Dedifferentiated amniotic fluid mesenchymal stem cell (primary cell): ENCODE measurements around the gene NDNF.

Source experiments
- DNase-seq: peaks from one replicate; pipeline ENCODE4 v3.0.0-alpha.2; 2016; ENCODE audit errors: extremely low spot score

NDNF gene, protein sequence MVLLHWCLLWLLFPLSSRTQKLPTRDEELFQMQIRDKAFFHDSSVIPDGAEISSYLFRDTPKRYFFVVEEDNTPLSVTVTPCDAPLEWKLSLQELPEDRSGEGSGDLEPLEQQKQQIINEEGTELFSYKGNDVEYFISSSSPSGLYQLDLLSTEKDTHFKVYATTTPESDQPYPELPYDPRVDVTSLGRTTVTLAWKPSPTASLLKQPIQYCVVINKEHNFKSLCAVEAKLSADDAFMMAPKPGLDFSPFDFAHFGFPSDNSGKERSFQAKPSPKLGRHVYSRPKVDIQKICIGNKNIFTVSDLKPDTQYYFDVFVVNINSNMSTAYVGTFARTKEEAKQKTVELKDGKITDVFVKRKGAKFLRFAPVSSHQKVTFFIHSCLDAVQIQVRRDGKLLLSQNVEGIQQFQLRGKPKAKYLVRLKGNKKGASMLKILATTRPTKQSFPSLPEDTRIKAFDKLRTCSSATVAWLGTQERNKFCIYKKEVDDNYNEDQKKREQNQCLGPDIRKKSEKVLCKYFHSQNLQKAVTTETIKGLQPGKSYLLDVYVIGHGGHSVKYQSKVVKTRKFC

DNA sequence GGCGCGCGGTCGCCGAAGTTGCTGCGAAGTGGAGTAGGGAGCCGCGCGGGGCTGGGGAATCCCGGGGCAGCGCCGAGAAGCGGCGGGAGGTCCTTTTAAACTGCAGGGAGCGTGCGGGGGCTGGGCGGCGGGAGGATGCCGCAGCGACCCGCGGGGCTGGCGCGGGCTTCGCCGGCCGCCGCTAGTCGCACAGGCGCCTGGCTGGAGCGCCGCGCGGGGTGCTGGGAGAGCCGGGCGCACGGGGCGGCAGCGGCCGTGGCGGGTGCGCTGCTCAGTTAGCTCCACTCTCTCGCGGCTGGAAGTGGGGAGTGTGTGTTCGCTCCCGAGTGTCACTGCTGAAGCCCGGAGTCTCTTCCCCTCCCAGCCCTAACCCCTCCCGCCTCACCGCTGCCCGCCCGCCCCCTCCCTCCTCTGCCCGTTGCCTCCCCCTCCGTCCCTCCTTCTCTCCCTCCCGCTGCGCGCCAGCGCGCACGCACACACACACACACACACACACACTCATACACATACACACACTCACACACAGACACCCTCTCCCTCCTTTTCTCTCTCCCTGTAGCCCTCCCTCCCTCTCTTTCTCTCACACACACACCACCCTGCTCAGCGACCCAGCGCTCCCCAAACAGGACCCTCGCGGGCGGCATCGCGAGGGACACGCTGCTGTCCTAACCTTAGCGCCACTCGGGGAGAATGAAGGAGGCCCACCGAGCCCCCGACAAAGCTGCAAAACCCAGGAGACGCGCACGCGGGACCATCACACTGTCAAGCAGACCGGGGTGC lies at the start of gene NDNF:
Gene NDNF (minus strand): TSS at position 312 of the 780 bp plus-strand sequence. CDS start 26,698 bp downstream, outside the sequence.
- DNase-seq, result peak; percentile 30

DNA sequence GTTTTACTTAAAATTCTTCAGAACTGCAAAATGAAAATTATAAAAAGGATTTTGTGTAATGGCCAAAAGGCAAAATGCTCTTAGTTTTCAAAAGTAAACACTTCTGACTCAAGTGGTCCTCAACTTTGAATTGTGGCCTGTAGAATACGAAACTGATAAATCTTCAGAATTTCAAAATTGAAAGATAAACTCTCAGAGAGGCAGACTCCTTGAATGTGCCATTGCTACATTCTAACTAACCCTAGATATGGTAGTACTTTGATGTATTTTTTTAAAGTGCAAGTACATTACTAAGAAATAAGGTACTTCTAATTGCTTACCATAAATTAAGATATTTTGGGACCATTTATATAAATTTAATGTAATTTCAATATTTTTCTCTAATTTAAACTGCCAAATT lies 47.4 kb upstream of the NDNF start:
- no peak for DNase-seq

DNA sequence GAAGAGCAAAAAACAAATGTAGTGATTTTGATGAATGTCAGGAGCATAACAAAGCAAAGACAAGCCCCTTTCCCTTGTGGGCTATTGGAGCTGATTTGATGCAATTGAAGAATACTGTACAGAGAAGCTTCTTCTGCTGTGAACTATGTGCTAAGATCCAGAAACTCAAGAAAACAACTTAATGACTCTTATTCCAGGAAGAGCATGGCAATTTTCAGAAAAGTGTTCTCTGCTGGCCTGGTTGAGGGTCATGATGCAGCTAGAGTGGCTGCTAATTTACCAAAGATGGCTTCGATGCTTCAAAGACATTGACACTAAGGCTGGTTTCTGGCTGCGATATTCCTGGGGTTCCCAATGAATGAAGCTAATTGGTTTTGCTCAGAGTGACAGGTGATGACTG lies 46.0 kb upstream of the NDNF start:
- no peak for DNase-seq

DNA sequence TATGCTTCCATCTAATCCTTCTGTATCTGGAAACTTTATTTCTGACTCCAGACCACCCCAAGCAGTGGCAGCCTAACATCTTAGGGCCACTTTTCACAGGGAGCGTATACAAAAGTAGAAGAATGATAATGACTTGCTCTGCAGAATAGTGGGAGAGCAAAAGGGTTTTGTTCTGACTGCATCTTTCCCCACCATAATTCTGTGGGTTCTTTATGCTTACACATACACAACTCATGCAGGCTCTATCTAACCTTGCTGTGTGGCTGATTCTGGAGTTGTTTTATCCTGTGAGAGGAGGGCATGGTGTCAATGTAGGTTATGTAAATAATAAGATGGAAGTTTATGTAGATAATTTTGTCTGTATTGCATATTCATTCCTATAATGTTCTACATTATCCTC lies 42.4 kb upstream of the NDNF start:
- DNase-seq, result no peak

DNA sequence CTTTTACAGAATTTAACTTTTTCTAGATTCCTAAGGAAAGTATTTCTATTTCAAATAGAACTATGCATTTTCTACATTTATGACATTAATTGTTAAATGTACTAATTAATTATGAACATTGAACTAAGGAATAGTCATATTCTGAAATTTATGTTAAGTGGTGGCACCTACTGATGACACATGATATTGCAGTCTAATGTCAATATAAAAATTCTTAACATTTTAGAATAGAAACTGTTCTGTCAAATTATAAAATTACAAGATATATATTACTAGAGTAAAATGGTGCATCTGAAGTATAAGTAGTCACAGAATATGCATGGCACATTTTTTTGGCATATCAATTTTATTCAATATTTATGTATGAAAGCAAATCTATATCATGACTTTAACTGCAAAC lies 40.2 kb upstream of the NDNF start:
- no peak for DNase-seq

DNA sequence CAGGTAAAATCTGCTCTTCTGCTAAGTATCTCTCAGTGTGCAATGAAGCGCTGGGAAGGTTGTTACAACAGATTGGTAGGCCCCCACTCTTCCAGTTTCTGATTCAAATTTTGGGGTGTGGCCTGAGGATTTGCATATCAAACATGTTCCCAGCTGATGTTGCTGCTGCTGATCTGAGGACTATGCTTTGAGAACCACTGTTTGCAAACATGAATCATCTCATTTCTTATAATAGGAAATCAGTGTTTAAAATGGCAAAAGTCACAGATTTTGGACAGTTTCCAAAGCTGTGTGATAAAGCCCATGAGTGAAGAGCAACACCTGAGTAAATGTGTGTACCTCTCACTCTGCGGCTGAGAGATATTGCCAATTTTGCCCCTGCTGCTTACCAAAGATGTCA lies 36.2 kb upstream of the NDNF start:
- no peak for DNase-seq

DNA sequence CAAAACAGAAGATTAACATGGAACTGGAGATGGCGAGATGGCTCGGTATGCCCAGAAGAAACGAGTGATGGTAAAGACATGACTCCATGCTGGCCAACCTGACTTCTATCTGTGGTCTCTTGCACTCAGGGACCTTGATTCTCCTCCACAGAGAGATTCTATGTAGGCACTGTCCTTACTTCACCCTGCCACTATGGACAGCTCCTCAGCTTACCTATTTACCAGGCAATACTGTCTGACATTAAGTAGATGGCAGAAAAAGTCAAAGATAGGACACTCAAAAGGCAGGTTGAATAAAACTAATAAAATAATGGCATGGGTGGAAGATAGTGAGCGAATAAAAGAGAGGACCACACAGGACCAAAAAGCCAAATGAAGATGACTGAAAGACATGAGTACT lies 35.2 kb upstream of the NDNF start:
- DNase-seq, result no peak

DNA sequence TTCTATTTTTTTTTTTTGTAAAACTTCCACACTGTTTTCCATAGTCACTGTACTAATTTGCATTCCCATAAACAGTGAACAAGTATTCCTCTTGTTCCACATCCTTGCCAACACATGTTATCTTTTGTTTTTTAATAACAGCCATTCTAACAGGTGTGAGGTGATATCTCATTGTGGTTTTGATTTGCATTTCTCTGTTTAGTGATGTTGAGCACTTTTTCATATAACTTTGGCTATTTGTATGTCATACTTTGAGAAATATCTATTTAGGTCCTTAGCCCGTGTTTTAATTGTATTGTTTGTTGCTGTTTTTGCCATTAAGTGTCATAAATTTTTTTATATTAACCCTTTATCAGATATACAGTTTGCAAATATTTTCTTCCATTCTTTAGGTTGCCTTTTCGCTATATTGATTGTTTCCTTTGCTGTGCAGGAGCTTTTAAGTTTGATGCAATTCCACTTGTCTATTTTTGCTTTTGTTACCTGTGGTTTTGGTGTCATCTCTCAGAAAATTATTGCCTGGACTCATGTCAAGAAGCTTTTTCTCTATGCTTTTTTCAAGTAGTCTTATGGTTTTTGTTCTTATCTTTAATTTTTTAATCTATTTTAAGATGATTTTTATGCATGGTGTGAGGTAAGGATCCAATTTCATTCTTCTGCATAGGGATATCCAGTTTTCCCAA lies 27.9 kb upstream of the NDNF start:
- no peak for DNase-seq

DNA sequence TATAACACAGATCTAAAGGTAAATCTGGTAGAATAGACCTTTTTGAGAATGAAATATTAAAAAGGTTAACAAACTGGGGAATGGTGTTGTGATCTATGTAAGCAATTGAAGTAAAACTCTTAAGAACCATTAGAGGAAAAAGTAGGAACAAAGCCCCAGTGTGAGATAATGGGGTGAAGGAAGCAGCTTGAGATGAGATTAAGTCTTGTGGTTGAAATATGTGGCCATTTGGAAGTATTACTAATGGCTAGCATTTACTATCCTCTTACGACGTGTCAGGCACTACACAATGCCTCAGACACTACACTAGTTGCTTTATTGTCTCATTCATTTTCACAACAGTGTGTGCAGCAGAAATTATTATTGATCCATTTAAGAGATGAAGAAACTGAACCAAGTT lies 25.9 kb upstream of the NDNF start:
- DNase-seq, result no peak

DNA sequence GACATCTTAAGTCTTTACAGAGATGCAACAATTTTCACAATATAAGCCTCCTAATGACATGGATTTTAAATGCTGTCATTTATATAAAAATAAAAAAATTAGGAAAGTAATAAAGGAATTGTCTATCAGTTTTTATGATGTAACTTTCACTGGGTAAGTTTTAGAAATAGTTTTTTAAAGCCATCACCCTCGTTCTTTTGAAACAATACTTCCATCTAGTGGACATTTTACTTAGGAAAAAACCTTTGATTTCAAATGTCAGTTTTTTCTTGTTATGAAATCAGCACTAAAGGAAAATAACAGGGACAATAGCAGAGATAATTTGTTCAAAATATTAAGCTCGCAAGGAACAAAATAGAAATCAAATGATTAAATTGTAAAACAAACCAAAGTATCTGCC lies 24.3 kb upstream of the NDNF start:
- DNase-seq, result peak; percentile 83

DNA sequence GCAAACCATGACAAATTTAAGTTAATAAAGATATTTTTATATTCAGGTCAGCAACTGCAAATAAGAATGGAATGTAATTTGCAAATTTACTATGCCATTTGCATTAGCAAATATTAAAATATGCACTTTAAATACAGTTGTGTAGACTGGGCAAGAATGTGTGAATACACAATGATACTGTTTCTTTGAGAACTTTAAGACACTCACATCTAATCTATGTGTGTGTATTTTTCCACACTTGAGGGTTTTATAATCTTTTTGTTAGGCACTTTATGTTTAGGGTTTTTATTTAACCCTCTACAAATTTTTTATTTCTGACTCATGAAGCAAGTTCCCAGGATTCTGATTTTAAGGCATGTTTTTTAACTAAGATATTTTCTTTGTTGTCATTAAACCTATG lies 23.9 kb upstream of the NDNF start:
- peak; percentile 15 for DNase-seq

DNA sequence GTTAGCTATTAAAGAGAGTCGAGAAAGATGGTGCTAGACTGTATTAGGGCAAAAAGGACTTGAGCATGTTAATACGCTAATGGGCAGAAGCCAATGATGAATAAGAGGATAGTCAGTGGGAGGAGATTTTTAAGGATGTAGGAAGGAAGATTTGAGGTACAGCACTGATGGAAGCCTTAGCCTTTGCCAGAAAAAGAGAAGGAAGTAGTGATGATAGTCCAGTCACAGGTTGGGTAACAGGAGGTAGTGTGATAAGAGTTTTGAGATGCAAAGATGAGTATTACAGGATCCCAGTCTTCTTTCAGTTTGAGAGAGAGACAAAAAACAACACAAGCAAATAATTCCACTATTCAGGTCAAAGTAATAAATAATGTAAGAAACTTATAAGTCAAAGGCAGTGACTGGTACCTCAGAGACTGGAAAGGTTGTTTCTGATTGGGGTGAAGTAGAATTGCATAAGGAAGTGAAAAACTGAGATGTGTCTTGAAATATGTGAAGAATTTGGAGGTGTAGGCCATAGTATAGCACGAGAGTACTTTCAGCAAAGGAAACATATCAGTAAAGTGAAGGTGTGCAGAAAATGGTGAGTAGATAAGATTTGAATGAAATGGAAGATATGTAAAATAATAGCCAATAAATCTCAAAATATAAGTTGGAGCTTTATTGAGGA lies 22.1 kb upstream of the NDNF start:
- no peak for DNase-seq

DNA sequence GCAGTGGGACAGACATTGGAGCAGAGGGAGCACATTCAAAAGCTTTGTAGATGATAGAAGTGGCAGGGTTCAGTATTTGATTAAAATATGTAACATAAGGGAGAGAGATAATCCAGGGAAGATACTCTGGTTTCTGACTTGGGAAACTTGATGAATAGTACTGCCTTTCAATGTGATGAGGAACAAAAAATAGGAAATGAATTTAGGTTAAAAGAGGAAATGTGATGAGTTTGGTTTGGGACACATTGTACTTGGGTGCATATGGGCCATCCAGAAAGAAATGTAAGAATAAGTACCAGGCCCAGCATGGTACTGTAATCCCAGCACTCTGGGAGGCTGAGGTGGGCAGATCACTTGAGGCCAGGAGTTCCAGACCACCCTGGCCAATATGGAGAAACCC lies 20.9 kb upstream of the NDNF start:
- no peak for DNase-seq

DNA sequence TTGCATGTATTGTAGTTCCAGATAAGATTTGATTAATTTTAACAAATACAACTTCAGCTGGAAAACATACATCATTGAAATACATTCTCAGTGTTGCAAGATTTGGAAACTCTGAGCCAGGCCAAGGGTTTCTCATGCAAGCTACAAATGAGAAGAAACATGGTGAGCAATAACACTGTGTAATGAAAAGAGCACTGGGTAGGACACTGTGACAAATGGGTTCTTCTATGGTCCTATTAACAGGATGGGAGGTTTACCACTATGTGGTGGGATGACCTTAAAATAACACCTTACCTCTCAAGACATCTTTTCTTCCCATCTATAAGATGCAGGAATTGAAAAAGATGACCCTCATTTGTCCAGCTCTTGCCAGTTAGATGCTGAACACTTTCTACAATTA lies 19.6 kb upstream of the NDNF start:
- DNase-seq, result no peak

DNA sequence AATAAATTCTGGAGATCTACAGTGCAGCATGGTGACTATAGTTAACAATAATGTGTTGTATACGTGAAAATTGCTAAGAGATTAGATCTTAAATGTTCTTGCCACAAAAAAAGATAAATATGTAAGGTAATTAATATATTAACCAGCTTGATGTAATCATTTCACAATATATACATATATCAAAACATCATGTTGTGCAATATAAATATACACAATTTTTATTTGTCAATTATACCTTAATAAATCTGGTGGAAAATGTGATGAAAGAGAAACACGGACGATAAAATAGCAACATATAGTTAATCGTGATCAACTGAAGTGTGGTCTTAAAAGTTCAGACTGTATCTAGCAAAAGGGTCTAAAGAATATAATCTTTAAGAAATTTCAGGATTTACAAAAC lies 16.5 kb upstream of the NDNF start:
- no peak for DNase-seq

DNA sequence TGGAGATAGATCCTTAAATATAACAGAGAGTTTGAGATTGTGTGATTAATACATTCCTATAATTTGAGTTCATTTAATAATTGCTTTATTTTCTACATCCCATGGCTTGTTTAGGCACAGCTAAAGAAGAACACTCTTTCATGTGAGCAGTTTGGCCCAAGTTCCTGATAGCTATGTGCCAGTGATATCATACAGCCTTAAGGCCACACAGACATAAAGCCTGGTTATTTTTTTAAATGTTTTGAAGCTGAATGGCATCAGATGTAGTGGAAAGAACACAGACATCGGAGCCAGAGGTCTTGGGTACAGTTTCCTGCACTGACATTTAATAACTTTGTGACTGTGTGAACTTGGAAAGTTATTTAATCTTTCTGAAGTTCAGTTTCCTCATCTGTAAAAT lies 7.0 kb upstream of the NDNF start:
- no peak for DNase-seq

DNA sequence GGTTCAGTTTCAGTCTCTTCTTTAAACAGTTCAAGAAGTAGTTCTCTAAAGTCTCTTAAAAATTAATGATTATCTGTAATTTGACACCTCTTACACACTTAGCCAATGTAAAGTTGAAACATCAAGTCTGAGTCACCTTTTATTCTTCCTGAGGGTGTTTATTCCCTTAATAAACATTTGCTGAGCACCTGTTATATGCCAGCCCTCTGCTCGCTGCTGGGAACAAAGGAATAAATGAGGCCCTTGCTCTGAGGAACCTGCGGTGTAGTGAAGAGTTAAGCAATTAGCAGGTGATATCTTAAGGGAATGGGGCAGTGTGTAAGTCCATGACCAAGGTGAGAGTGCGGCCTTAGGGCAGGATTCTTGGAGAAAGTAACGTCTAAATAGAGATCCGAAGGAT lies 5.2 kb upstream of the NDNF start:
- DNase-seq, result no peak

DNA sequence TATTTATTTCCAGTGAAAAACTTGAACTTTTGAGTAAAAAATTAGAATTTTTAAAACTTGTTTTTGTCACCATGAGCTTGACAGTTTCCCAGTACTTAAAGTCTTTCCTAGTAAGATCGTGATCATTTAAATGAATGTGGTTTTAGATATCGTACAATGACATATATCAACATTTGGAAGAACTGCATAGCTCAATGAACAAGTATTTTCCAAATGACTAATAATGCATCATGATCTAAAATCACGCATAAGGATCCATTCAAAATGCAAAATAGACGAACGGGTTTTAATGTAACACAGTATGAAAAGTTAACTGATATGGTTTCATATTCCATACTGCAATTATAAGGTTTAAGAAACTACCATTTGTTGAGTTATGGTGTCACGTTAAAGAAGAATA lies 4.1 kb upstream of the NDNF start:
- no peak for DNase-seq

DNA sequence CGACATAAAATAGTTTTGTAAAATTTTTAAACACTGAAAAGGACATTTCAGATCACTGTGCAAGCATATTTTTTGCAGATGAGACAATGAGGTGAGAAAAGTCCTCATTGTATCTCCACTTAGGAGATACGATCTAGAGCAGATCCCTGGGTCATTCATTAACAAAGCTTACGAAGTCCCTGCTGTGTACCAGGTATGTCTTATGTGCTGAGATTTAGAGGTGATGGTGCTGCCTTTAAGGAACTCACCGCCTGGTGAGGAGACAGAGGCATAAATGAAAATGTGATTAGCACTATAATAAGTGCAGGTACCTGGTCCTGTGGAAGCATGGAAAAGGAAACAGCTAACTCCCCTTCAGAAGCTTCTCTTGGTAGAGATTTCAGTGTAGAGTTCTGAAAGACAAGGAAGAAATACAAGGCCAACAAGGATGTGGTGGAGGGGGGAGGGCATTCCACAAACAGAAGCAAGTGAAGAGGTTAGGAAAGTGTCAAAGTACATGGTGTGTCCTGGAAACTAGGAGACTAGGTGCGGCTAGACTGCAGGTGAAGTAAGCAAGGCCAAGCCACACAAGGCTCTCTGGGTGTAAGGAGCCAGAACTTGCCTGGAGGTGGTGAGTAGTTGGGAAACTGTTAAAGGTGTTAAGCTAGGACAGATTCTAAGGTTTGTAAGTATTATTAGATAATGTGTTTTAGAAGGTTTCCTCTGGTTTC lies 1.5 kb upstream of the NDNF start:
- DNase-seq, result no peak

DNA sequence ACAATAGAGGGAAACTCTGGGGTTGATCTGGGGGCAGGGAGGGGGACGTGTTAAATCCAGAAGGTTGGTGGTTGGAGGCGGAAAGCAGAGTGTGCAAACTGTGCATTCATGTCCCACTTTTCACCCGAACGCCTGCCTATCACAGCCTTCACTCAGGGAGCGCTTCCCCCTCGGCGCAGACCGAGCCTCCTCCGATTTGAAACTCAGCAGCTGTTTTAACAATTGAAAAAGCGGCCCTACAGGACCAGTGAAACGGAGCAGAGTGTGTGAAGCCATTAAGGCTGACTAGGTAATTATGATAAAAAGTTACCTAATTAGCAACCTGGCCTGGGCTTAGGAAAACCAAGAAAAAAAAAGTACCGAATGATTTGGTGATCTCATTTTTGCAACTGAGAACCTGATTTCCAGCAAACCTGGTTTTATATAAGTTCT lies 685 bp upstream of the NDNF start:
- no peak for DNase-seq

DNA sequence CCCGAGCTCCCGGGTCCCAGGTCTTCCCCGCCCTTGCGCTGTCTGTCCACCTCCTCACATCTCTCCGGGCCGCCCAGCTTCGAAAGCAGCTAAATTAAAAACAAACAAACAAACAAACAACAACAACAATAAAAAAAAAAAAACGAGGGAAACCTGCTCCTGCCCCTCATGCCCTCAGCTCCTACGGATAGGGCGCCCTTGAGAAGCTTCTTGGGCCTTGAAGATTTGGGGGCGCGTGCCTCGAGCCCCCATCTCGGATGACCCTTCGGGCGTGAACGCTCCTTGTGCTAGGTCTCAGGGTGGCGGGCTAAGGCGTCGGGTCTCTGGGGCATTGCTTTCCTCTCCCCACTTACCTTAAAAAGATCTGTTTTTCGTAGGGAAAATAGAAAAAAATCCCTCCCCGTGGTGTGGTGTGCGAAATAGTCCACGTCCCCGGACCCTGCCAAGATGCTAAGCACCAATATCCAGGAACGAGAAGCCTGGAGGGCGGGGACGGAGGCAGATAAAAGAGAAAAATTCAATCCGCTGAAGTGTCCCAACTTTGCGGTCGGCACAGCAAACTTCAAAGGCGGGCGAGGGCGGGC lies 603 bp downstream of the NDNF start:
- DNase-seq, result no peak
